AG04450 (cell line): ENCODE results near the gene PLEKHA6. TPM values are rescaled to one million over a fixed set of nuclear protein-coding genes. Genes with fewer than 3 reads are reported as not detected.

Experiments used
- CTCF ChIA-PET: fragments of 300-600, 350-600 bp; formaldehyde crosslinking; extraction: SDS; loops from one replicate; lab custom pipeline; 2022; ENCODE audit warnings: antibody characterized with exemption, inconsistent platforms; lab: Charles Lee
- POLR2A ChIA-PET: fragments of 350-600 bp; formaldehyde crosslinking; extraction: SDS; loops from one replicate; lab custom pipeline; 2021; ENCODE audit warnings: antibody characterized with exemption, inconsistent platforms; lab: Yijun Ruan, JAX
- DNase-seq: peaks from one replicate; pipeline ENCODE4 v3.0.0-alpha.2; 2011; ENCODE audit warnings: low read depth, low spot score
- H3K27ac ChIP-seq: one replicate; pipeline ENCODE4 v1.5.1; 2012; ENCODE audit warnings: low read depth, low read length, control low read depth
- H3K27me3 ChIP-seq: one replicate; pipeline ENCODE4 v1.6.0; 2012; ENCODE audit warnings: low read length; ENCODE audit not compliant: control insufficient read depth, insufficient read depth
- H3K4me3 ChIP-seq: 2 replicates; pipeline ENCODE4 v1.5.1; 2011; ENCODE audit warnings: mild to moderate bottlenecking, low read depth, low read length, control low read depth
- H3K9me3 ChIP-seq: 2 replicates; pipeline ENCODE4 v1.5.1; 2012; ENCODE audit warnings: low read length; ENCODE audit not compliant: control insufficient read depth, insufficient read depth
- CTCF ChIP-seq: IDR thresholded peaks from 2 replicates; pipeline ENCODE4 v1.5.1; 2011; ENCODE audit warnings: low read depth, low read length, control low read depth, inconsistent platforms
- polyA plus RNA-seq: library from polyadenylated mRNA; depleted of rRNA; stranded (reverse); fragments of >200 nt; gene quantifications from 2 replicates; pipeline ENCODE4 v1.2.3, GENCODE V29; 2011

The PLEKHA6 gene
- polyA plus RNA-seq, 1 experiment, result 6.8 TPM

- Histone ChIP-seq H3K27ac (no peak overlapping the region), H3K27me3 (peaks cover 66% of the 10 kb centered on the region), H3K9me3 (no peaks in the 10 kb centered on the region), H3K4me3 (peak overlapping the region; percentile 58; the same call in 1 of the 2 replicates)
- no peak for TF ChIP-seq CTCF
- CTCF ChIA-PET, result interaction anchor here (0.9 to 2.6 kb wide), 8 partner anchors 14 to 215 kb away, joined by 3 to 14 read pairs (median 4); partner anchors contain the start of genes GOLT1A and PLEKHA6
- POLR2A ChIA-PET, result no interaction called here
- no peak for DNase-seq
These were observed 17.4 kb upstream of the PLEKHA6 start for GRCh38 chr1:204376919-204377799.

- Histone ChIP-seq H3K4me3 (no peak overlapping the region), H3K27ac (no peak overlapping the region), H3K27me3 (peaks cover 71% of the 10 kb centered on the region), H3K9me3 (no peaks in the 10 kb centered on the region)
- TF ChIP-seq CTCF, result no peak
- ChIA-PET POLR2A (no interaction called here), CTCF (interaction anchor here (0.6 to 3.1 kb wide), 5 partner anchors 13 to 192 kb away, joined by 3 to 12 read pairs (median 5); partner anchors contain the start of gene GOLT1A)
- no peak for DNase-seq
These were observed 16.7 kb upstream of the PLEKHA6 start for GRCh38 chr1:204376465-204376864.

GRCh38 chr1:204373911-204374310, 14.2 kb upstream of the PLEKHA6 start:
- no peak for DNase-seq
- TF ChIP-seq CTCF, result no peak
- Histone ChIP-seq H3K27me3 (peaks cover 73% of the 10 kb centered on the region), H3K4me3 (no peak overlapping the region), H3K9me3 (no peaks in the 10 kb centered on the region; the same call in 1 of the 2 replicates), H3K27ac (no peak overlapping the region)
- ChIA-PET CTCF (interaction anchor here (0.9 to 3.6 kb wide), 4 partner anchors 10 to 212 kb away, joined by 3 to 17 read pairs (median 14); no protein-coding TSS in a partner anchor), POLR2A (no interaction called here)

GRCh38 chr1:204370176-204370575, 10.4 kb upstream of the PLEKHA6 start:
- no peak for DNase-seq
- Histone ChIP-seq H3K27ac (no peak overlapping the region), H3K27me3 (peaks cover 61% of the 10 kb centered on the region), H3K4me3 (no peak overlapping the region), H3K9me3 (no peaks in the 10 kb centered on the region; the same call in 1 of the 2 replicates)
- TF ChIP-seq CTCF, result no peak
- ChIA-PET POLR2A (no interaction called here), CTCF (interaction anchor here (1.9 to 4.9 kb wide), 2 partner anchors 28 to 156 kb away, joined by 11 to 29 read pairs; partner anchors contain the start of gene GOLT1A)
